HUES64 (cell line): Measurements from ENCODE around the gene CNDP1.

Source experiments
- H3K27ac ChIP-seq: 2 replicates; pipeline ENCODE4 v1.7.0; 2013; ENCODE audit warnings: low read depth, low read length, inconsistent platforms
- H3K27me3 ChIP-seq: 2 replicates; pipeline ENCODE4 v1.6.1; 2013; ENCODE audit warnings: mild to moderate bottlenecking, low read length; ENCODE audit not compliant: insufficient read depth
- H3K36me3 ChIP-seq: 2 replicates; pipeline ENCODE4 v1.6.1; 2013; ENCODE audit warnings: mild to moderate bottlenecking, low read length; ENCODE audit not compliant: insufficient read depth
- H3K4me1 ChIP-seq: 2 replicates; pipeline ENCODE4 v1.6.1; 2013; ENCODE audit warnings: mild to moderate bottlenecking, low read length, moderate library complexity; ENCODE audit not compliant: insufficient read depth
- H3K4me3 ChIP-seq: 2 replicates; pipeline ENCODE4 v1.5.1; 2013; ENCODE audit warnings: mild to moderate bottlenecking, low read length, moderate library complexity
- H3K9ac ChIP-seq: 2 replicates; pipeline ENCODE4 v1.6.1; 2013; ENCODE audit warnings: mild to moderate bottlenecking, low read depth, low read length
- H3K9me3 ChIP-seq: 2 replicates; pipeline ENCODE4 v1.6.1; 2013; ENCODE audit warnings: low read depth, low read length; ENCODE audit not compliant: insufficient read depth
- WGBS: fragments of 150-250, 120-280 bp; methylation state at CpG from one replicate; pipeline ENCODE4 v1.1.7; 2013; ENCODE audit warnings: missing lambda C conversion rate; 5-methylcytosine and 5-hydroxymethylcytosine counted together

CNDP1 gene

DNA sequence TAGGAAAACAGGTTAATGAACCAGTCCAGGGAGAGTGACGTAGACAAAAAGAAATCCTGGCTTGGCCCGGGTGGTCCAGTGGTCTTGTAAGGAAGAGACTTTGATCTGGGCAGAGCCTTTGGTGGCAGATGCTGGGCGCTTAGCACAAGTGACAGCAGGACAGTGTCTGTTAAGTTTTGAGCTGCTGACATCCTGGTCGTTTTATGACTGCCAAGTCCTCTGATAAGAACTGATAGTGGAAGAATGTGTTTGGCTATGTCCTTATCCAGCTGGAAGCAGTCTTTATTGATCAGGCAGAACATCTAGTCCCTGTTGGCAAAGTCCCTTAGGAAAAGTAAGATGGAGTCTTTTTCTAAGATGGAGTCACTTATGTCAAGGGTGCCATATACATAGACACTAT lies 36.0 kb downstream of the CNDP1 start:
- Histone ChIP-seq H3K27me3 (no peaks in the 10 kb centered on the region), H3K4me1 (no peaks in the 10 kb centered on the region), H3K9me3 (0 out of 2 replicates have a peak, but pooled peaks cover 6% of the 10 kb centered on the region), H3K9ac (no peak overlapping the region), H3K27ac (no peak overlapping the region), H3K36me3 (no peaks in the 10 kb centered on the region), H3K4me3 (no peak overlapping the region)
- 82% methylated on average over 4 of the region's 4 CpGs for WGBS

GRCh38 chr18:74571895-74572680 lies 37.8 kb downstream of the CNDP1 start:
- H3K4me3 ChIP-seq, result no peak overlapping the region
- WGBS, result 92% methylated on average over 12 of the region's 12 CpGs
- H3K9me3 ChIP-seq, result no peaks in the 10 kb centered on the region
- H3K27me3 ChIP-seq, result no peaks in the 10 kb centered on the region
- no peaks in the 10 kb centered on the region for H3K4me1 ChIP-seq
- no peak overlapping the region for H3K27ac ChIP-seq
- no peak overlapping the region for H3K9ac ChIP-seq
- no peaks in the 10 kb centered on the region for H3K36me3 ChIP-seq

DNA sequence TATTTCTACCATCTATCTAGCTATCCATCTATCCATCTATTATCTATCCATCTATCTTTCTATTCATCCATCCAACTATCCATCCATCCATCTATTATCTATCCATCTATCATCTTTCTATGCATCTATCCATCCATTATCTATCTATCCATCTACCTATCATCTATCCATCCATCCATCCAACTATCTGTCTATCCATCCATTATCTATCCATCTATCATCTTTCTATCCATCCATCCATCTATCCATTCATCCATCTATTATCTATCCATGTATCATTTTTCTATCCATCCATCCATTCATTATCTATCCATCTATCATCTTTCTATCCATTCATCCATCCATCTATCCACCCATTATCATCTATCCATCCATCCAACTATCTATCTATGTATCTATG lies 38.8 kb downstream of the CNDP1 start:
- Histone ChIP-seq H3K27me3 (no peaks in the 10 kb centered on the region), H3K4me3 (no peak overlapping the region), H3K4me1 (no peaks in the 10 kb centered on the region), H3K27ac (no peak overlapping the region), H3K9me3 (no peaks in the 10 kb centered on the region), H3K9ac (no peak overlapping the region), H3K36me3 (no peaks in the 10 kb centered on the region)

GRCh38 chr18:74574916-74575315 lies 40.6 kb downstream of the CNDP1 start:
- Histone ChIP-seq H3K4me1 (no peaks in the 10 kb centered on the region), H3K4me3 (no peak overlapping the region), H3K27ac (no peak overlapping the region), H3K36me3 (no peaks in the 10 kb centered on the region), H3K9me3 (no peaks in the 10 kb centered on the region), H3K27me3 (no peaks in the 10 kb centered on the region), H3K9ac (no peak overlapping the region)
- WGBS, result 91% methylated on average over 2 of the region's 2 CpGs

DNA sequence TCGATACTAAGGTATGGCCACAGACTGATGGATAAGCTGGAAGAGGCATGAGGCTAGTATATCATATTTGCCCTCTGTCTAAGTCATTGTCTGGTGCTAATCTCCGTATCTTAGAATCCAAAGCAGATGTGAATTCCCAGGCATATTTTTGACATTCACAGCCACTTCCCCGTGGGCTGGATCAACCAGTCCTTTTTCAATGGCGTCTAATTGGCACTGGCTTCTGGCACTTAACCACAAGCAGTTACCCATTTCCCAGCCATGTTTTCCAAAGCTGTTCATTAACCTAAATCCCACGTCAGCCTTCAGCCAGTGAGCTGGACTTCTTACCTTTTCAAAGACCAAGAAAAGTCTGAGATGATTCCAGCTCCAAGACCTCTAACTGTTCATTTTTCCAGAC lies 42.7 kb downstream of the CNDP1 start:
- no peaks in the 10 kb centered on the region for H3K9me3 ChIP-seq
- no peak overlapping the region for H3K27ac ChIP-seq
- 74% methylated on average over 5 of the region's 5 CpGs for WGBS
- no peaks in the 10 kb centered on the region for H3K27me3 ChIP-seq
- H3K4me1 ChIP-seq, result no peaks in the 10 kb centered on the region
- no peaks in the 10 kb centered on the region for H3K36me3 ChIP-seq
- H3K9ac ChIP-seq, result no peak overlapping the region
- no peak overlapping the region for H3K4me3 ChIP-seq

DNA sequence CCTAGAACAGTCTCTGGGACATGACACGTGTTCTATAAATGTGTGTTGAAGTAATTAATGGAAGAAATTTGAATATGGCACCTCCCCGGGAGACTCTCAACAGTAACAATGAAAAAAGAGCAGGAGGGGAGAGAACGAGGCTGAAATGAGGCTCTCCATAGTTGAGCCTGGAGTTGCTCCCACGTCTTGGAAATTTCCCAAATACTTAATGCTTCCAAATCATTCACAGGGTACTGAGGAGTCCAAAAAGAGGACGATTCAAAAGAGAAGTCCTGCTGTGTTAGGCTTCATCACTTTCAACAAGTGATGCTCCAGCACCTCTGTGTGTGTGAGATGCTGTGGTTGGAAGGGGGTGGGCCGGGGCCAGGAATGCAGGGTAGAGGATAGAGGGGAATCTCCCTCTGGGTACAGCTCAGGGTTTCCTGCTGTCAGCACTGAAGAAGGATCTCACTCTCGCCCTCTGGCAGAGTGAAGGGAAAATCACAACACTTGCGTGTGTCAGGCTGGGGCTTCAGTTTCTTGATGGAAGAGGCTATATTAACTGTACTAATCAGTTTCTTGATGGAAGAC lies 45.3 kb downstream of the CNDP1 start:
- WGBS, result 42% methylated on average over 8 of the region's 8 CpGs
- Histone ChIP-seq H3K4me3 (no peak overlapping the region), H3K9ac (no peak overlapping the region)

GRCh38 chr18:74582642-74583041 lies 48.3 kb downstream of the CNDP1 start:
- peaks cover 8% of the 10 kb centered on the region for H3K27me3 ChIP-seq
- 95% methylated on average over 6 of the region's 6 CpGs for WGBS
- no peak overlapping the region for H3K27ac ChIP-seq
- H3K36me3 ChIP-seq, result no peaks in the 10 kb centered on the region
- no peak overlapping the region for H3K4me3 ChIP-seq
- H3K4me1 ChIP-seq, result no peaks in the 10 kb centered on the region
- H3K9ac ChIP-seq, result no peak overlapping the region
- no peaks in the 10 kb centered on the region for H3K9me3 ChIP-seq

More for the DNA sequence above, 45.3 kb downstream of the CNDP1 start:
- H3K36me3 ChIP-seq, result no peaks in the 10 kb centered on the region
- H3K27ac ChIP-seq, result no peak overlapping the region
- H3K27me3 ChIP-seq, result peaks cover 3% of the 10 kb centered on the region
- H3K9me3 ChIP-seq, result no peaks in the 10 kb centered on the region
- no peaks in the 10 kb centered on the region for H3K4me1 ChIP-seq

GRCh38 chr18:74587441-74587840 lies 53.1 kb downstream of the CNDP1 start:
- H3K27ac ChIP-seq, result no peak overlapping the region
- no peaks in the 10 kb centered on the region for H3K9me3 ChIP-seq
- H3K4me1 ChIP-seq, result no peaks in the 10 kb centered on the region
- H3K36me3 ChIP-seq, result no peaks in the 10 kb centered on the region
- peaks cover 26% of the 10 kb centered on the region for H3K27me3 ChIP-seq
- H3K4me3 ChIP-seq, result no peak overlapping the region
- WGBS, result 87% methylated on average over 8 of the region's 8 CpGs
- H3K9ac ChIP-seq, result no peak overlapping the region

GRCh38 chr18:74589021-74589420 lies 54.7 kb downstream of the CNDP1 start:
- Histone ChIP-seq H3K9me3 (0 out of 2 replicates have a peak, but pooled peaks cover 3% of the 10 kb centered on the region), H3K27me3 (peaks cover 26% of the 10 kb centered on the region), H3K4me1 (no peaks in the 10 kb centered on the region), H3K4me3 (no peak overlapping the region), H3K9ac (no peak overlapping the region), H3K36me3 (peaks cover 13% of the 10 kb centered on the region), H3K27ac (no peak overlapping the region)
- 71% methylated on average over 6 of the region's 6 CpGs for WGBS

- no peak overlapping the region for H3K4me3 ChIP-seq
- H3K27ac ChIP-seq, result no peak overlapping the region
- H3K27me3 ChIP-seq, result peaks cover 22% of the 10 kb centered on the region
- no peaks in the 10 kb centered on the region for H3K4me1 ChIP-seq
- no peak overlapping the region for H3K9ac ChIP-seq
- WGBS, result 95% methylated on average over 3 of the region's 3 CpGs
- peaks cover 17% of the 10 kb centered on the region for H3K36me3 ChIP-seq
- 0 out of 2 replicates have a peak, but pooled peaks cover 3% of the 10 kb centered on the region for H3K9me3 ChIP-seq
These were observed 55.5 kb downstream of the CNDP1 start for GRCh38 chr18:74589811-74590210.

DNA sequence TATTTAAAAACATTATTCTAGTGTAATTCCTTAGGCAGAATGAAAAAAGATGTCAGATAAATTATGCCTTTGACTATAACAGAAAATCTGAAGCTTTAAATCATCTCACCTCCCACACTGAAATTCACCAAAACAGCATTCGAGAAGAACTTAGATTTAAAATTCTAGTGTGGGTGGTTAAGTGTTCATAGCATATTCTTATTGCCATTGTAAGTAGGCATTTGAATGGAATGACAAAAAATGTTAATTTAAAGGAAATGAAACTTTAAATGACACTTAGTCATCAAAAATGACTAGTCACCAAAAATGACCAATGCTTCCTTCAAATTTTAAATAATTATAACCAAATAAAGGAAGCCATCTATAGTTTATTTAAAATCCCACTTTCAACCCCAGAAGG lies 56.4 kb downstream of the CNDP1 start:
- H3K9me3 ChIP-seq, result 0 out of 2 replicates have a peak, but pooled peaks cover 3% of the 10 kb centered on the region
- no peak overlapping the region for H3K9ac ChIP-seq
- no peak overlapping the region for H3K27ac ChIP-seq
- H3K36me3 ChIP-seq, result peaks cover 17% of the 10 kb centered on the region
- WGBS, result 100% methylated on average over 1 of the region's 1 CpG
- peaks cover 18% of the 10 kb centered on the region for H3K27me3 ChIP-seq
- 0 out of 2 replicates have a peak, but pooled peaks cover under 1% of the 10 kb centered on the region for H3K4me1 ChIP-seq
- H3K4me3 ChIP-seq, result no peak overlapping the region
